Uterus (tissue), 2 donors: ENCODE data around the gene SLC23A2.

ENCODE experiments used
- POLR2A ChIP-seq, 2 donors: fragments of 450-650 bp; IDR thresholded peaks; one replicate each; pipeline ENCODE4 v1.6.1; 2016; ENCODE audit warnings: antibody characterized with exemption in 2 of 2, mild to moderate bottlenecking in 1 of 2, moderate library complexity in 1 of 2
- TF ChIP-seq, protein P1 (sequence below), 4 experiments: fragments of 200-600 bp in 2 of 4; fragments of 450-650 bp in 2 of 4; sonication (generic) in 2 of 4; IDR thresholded peaks; one replicate each; pipeline ENCODE4 v1.5.1; 2016 to 2019; ENCODE audit warnings: antibody characterized with exemption in 4 of 4, mild to moderate bottlenecking in 2 of 4, moderate library complexity in 1 of 4

DNA sequence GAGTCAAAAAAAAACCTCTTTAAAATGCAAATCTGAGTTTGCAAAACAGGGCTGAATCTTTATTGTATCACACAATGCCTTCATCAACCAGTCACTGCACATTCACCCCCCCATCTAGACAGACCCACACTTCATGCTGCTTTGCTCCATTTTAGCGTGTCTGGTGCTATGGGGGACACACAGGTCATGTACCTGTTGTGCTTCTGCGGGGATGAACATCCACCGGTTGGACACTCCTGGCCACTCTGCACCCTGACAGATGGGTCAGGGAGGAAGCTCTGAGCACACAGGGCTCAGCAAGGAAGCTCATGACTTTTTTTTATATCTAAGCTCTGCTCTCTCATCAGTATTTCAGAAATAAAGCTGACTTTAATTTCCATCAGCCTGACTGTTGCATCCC is 143.3 kb downstream of the SLC23A2 start:
- TF ChIP-seq, protein P1, sequence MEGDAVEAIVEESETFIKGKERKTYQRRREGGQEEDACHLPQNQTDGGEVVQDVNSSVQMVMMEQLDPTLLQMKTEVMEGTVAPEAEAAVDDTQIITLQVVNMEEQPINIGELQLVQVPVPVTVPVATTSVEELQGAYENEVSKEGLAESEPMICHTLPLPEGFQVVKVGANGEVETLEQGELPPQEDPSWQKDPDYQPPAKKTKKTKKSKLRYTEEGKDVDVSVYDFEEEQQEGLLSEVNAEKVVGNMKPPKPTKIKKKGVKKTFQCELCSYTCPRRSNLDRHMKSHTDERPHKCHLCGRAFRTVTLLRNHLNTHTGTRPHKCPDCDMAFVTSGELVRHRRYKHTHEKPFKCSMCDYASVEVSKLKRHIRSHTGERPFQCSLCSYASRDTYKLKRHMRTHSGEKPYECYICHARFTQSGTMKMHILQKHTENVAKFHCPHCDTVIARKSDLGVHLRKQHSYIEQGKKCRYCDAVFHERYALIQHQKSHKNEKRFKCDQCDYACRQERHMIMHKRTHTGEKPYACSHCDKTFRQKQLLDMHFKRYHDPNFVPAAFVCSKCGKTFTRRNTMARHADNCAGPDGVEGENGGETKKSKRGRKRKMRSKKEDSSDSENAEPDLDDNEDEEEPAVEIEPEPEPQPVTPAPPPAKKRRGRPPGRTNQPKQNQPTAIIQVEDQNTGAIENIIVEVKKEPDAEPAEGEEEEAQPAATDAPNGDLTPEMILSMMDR (IDR thresholded peaks at IDR 0.05): no peak
- no peak for TF ChIP-seq POLR2A (IDR thresholded peaks at IDR 0.05)
